ENCODE data around the gene CEACAM18. TPM values are rescaled to one million over a fixed set of nuclear protein-coding genes. Genes with fewer than 3 reads are reported as not detected.

Gene CEACAM18
- total and polyA plus RNA-seq, 2 of the 8 experiments (the other 6 are each of a cell fraction or from before 2014, with no cell fraction given), result not detected

GRCh38 chr19:51467864-51468544 is 10.3 kb upstream of the CEACAM18 start (continued):
- TF ChIP-seq BACH1 (IDR thresholded peaks at IDR 0.05; ENCODE audit: low read length) (no peak), POLR2AphosphoS5 (IDR thresholded peaks at IDR 0.05; ENCODE audit: low read depth, low read length) (no peak), RXRA (IDR thresholded peaks at IDR 0.05; ENCODE audit: insufficient read depth, low read depth, low read length) (no peak)

All from H1 (cell line).